ENCODE data around the gene GRM7. TPM values are rescaled to one million over a fixed set of nuclear protein-coding genes. Genes with fewer than 3 reads are reported as not detected.

GRM7 gene
- total and polyA plus RNA-seq, 2 experiments from 2014 or later, result 1.7 to 2.7 TPM

DNA sequence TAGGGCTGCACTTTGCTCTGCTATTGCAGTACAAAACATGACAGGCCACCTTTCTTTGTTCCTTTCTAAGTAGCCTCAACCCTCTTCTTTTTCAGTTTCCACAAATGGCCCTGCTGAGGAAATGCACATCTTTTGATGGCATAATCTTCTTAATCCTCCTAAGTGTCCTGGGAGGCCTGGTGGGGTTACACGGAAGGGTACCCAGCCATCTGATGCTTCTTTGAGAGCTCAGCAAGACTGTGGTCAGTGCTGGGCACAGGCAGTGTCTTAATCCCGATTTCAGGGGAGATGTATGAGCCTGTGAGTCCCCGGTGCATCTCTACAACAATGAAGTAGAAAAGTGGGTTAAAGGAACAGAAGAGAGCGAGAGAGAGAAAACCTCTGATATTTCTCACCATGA, 404.8 kb downstream of the GRM7 start:
- H2AFZ ChIP-seq, result no peak overlapping the region
- H3K4me3 ChIP-seq, result no peak overlapping the region
- no peak for DNase-seq (ENCODE audit: low spot score)
- no peaks in the 10 kb centered on the region for H3K9me2 ChIP-seq (replicated peaks; ENCODE audit: insufficient read depth)
- TF ChIP-seq EZH2 (IDR thresholded peaks at IDR 0.05; ENCODE audit: borderline replicate concordance) (no peak), EZH2phosphoT487 (IDR thresholded peaks at IDR 0.05; ENCODE audit: low read depth, severe bottlenecking, unreplicated experiment) (no peak)
- TF ChIP-seq, protein P1, sequence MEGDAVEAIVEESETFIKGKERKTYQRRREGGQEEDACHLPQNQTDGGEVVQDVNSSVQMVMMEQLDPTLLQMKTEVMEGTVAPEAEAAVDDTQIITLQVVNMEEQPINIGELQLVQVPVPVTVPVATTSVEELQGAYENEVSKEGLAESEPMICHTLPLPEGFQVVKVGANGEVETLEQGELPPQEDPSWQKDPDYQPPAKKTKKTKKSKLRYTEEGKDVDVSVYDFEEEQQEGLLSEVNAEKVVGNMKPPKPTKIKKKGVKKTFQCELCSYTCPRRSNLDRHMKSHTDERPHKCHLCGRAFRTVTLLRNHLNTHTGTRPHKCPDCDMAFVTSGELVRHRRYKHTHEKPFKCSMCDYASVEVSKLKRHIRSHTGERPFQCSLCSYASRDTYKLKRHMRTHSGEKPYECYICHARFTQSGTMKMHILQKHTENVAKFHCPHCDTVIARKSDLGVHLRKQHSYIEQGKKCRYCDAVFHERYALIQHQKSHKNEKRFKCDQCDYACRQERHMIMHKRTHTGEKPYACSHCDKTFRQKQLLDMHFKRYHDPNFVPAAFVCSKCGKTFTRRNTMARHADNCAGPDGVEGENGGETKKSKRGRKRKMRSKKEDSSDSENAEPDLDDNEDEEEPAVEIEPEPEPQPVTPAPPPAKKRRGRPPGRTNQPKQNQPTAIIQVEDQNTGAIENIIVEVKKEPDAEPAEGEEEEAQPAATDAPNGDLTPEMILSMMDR (IDR thresholded peaks at IDR 0.05; ENCODE audit: poor library complexity), result no peak
- H3K79me2 ChIP-seq, result no peaks in the 10 kb centered on the region
- no peaks in the 10 kb centered on the region for H3K36me3 ChIP-seq (replicated peaks; ENCODE audit: insufficient read depth, low read depth)
- no peak overlapping the region for H3K4me2 ChIP-seq
- 37% methylated on average over 4 of the region's 4 CpGs for WGBS (ENCODE audit: low lambda C conversion rate, missing lambda C conversion rate)
- H3K4me1 ChIP-seq (ENCODE audit: insufficient read depth), result no peaks in the 10 kb centered on the region
- no peak overlapping the region for H3K27ac ChIP-seq
- H4K20me1 ChIP-seq (ENCODE audit: insufficient read depth, poor library complexity, severe bottlenecking), result no peaks in the 10 kb centered on the region
- H3K9me3 ChIP-seq (ENCODE audit: low read depth), result no peaks in the 10 kb centered on the region
- no peaks in the 10 kb centered on the region for H3K27me3 ChIP-seq

DNA sequence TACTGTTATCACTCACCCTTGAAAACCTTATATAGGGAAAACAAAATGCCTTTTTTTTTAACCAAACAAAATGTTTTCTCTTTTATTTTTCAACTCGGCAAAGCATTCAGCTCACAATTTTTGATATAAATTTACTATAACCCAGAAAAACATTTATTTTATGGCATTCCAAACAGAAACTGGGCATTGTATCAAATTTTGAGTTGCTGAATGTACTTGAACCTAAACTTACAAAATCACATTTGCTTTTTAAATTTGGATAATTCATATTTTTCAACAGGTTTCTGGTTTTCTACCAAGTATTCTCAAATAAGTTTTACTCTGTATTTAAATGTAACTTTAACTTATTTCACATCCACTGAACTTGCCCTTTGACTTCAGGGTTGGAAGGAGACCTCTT, 405.6 kb downstream of the GRM7 start:
- no peaks in the 10 kb centered on the region for H3K27me3 ChIP-seq
- H4K20me1 ChIP-seq (ENCODE audit: insufficient read depth, poor library complexity, severe bottlenecking), result no peaks in the 10 kb centered on the region
- TF ChIP-seq, protein P1 (IDR thresholded peaks at IDR 0.05; ENCODE audit: poor library complexity), result no peak
- TF ChIP-seq EZH2phosphoT487 (IDR thresholded peaks at IDR 0.05; ENCODE audit: low read depth, severe bottlenecking, unreplicated experiment) (no peak), EZH2 (IDR thresholded peaks at IDR 0.05; ENCODE audit: borderline replicate concordance) (no peak)
- H2AFZ ChIP-seq, result no peak overlapping the region
- H3K4me2 ChIP-seq, result no peak overlapping the region
- no peak overlapping the region for H3K27ac ChIP-seq
- H3K36me3 ChIP-seq (replicated peaks; ENCODE audit: insufficient read depth, low read depth), result no peaks in the 10 kb centered on the region
- no peaks in the 10 kb centered on the region for H3K79me2 ChIP-seq
- H3K9me2 ChIP-seq (replicated peaks; ENCODE audit: insufficient read depth), result no peaks in the 10 kb centered on the region
- DNase-seq (ENCODE audit: low spot score), result no peak
- 93% methylated on average over 1 of the region's 1 CpG for WGBS (ENCODE audit: low lambda C conversion rate, missing lambda C conversion rate)
- no peak overlapping the region for H3K4me3 ChIP-seq
- H3K4me1 ChIP-seq (ENCODE audit: insufficient read depth), result no peaks in the 10 kb centered on the region
- H3K9me3 ChIP-seq (ENCODE audit: low read depth), result no peaks in the 10 kb centered on the region

DNA sequence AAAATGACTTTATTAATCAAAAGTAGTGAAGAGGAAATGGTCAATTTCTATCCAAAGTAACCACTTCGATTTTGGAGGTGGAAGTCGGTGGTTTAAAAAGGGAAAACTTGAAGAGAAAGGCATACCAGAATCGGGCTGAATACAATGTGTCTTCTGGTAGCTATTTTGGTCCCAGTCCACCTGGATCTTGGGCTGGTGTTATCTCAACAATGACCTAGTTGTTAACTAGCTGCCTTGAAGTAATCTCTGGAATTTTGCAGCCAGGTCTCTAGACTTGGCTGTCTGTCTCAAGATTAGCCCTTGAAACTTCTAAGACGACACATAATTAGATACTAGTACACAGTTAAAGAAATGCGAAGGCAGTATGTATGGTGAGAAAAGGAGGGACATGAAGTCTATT, 409.8 kb downstream of the GRM7 start:
- 71% methylated on average over 5 of the region's 5 CpGs for WGBS (ENCODE audit: low lambda C conversion rate, missing lambda C conversion rate)
- no peaks in the 10 kb centered on the region for H3K79me2 ChIP-seq
- H3K27me3 ChIP-seq, result no peaks in the 10 kb centered on the region
- no peak overlapping the region for H2AFZ ChIP-seq
- no peak for DNase-seq (ENCODE audit: low spot score)
- TF ChIP-seq, protein P1 (IDR thresholded peaks at IDR 0.05; ENCODE audit: poor library complexity), result no peak
- TF ChIP-seq EZH2 (IDR thresholded peaks at IDR 0.05; ENCODE audit: borderline replicate concordance) (no peak), EZH2phosphoT487 (IDR thresholded peaks at IDR 0.05; ENCODE audit: low read depth, severe bottlenecking, unreplicated experiment) (no peak)
- no peak overlapping the region for H3K27ac ChIP-seq
- H3K4me3 ChIP-seq, result no peak overlapping the region
- H3K4me2 ChIP-seq, result no peak overlapping the region
- H3K9me3 ChIP-seq (ENCODE audit: low read depth), result no peaks in the 10 kb centered on the region
- no peaks in the 10 kb centered on the region for H4K20me1 ChIP-seq (ENCODE audit: insufficient read depth, poor library complexity, severe bottlenecking)
- no peaks in the 10 kb centered on the region for H3K4me1 ChIP-seq (ENCODE audit: insufficient read depth)
- H3K9me2 ChIP-seq (replicated peaks; ENCODE audit: insufficient read depth), result no peaks in the 10 kb centered on the region
- no peaks in the 10 kb centered on the region for H3K36me3 ChIP-seq (replicated peaks; ENCODE audit: insufficient read depth, low read depth)

DNA sequence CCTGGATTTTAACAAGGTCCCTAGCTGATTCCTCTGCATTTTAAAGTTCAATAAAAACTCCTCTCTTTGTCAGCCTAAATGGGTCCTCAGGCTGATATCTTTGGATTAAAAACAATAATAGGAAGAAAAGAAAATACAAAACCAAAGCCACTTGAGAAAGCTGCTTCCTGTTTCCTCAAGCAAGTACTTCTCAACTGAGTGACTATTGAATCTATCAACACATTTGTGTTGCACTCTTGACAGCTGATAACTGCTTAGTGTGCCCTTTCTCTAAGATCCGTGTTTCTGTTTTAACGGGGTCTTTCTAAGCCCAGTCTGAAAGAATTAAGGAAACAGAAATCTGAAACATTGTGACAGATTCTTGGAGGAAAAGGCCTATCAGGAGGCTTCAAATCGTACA, 410.7 kb downstream of the GRM7 start:
- Histone ChIP-seq H3K4me1 (ENCODE audit: insufficient read depth) (no peaks in the 10 kb centered on the region), H3K36me3 (replicated peaks; ENCODE audit: insufficient read depth, low read depth) (no peaks in the 10 kb centered on the region), H3K4me3 (no peak overlapping the region), H3K9me3 (ENCODE audit: low read depth) (no peaks in the 10 kb centered on the region), H2AFZ (no peak overlapping the region), H3K79me2 (no peaks in the 10 kb centered on the region), H3K27me3 (no peaks in the 10 kb centered on the region), H4K20me1 (ENCODE audit: insufficient read depth, poor library complexity, severe bottlenecking) (no peaks in the 10 kb centered on the region), H3K9me2 (replicated peaks; ENCODE audit: insufficient read depth) (no peaks in the 10 kb centered on the region), H3K4me2 (no peak overlapping the region), H3K27ac (no peak overlapping the region)
- TF ChIP-seq EZH2phosphoT487 (IDR thresholded peaks at IDR 0.05; ENCODE audit: low read depth, severe bottlenecking, unreplicated experiment) (no peak), EZH2 (IDR thresholded peaks at IDR 0.05; ENCODE audit: borderline replicate concordance) (no peak)
- TF ChIP-seq, protein P1 (IDR thresholded peaks at IDR 0.05; ENCODE audit: poor library complexity), result no peak
- no peak for DNase-seq (ENCODE audit: low spot score)
- WGBS (ENCODE audit: low lambda C conversion rate, missing lambda C conversion rate), result 62% methylated on average over 3 of the region's 3 CpGs
